ENCODE measurements around the gene DYRK1A. TPM values are rescaled to one million over a fixed set of nuclear protein-coding genes. Genes with fewer than 3 reads are reported as not detected.

The DYRK1A gene
- total RNA-seq, 1 donor from 2014 or later = 64.6 TPM

- no peak for DNase-seq
- Histone ChIP-seq H3K4me1 (peaks cover 19% of the 10 kb centered on the region), H3K27ac (replicated peaks) (no peak overlapping the region), H3K9me3 (replicated peaks) (no peaks in the 10 kb centered on the region), H3K27me3 (ENCODE audit: low read depth) (peaks cover 3% of the 10 kb centered on the region), H3K36me3 (no peaks in the 10 kb centered on the region), H3K4me3 (no peak overlapping the region)
- no peak for TF ChIP-seq CTCF (IDR thresholded peaks at IDR 0.05; ENCODE audit: borderline replicate concordance)
- intact Hi-C loops (cut with micrococcal nuclease) = no loop called here
Observed at GRCh38 chr21:37527716-37528115, 161.1 kb downstream of the DYRK1A start.

DNA sequence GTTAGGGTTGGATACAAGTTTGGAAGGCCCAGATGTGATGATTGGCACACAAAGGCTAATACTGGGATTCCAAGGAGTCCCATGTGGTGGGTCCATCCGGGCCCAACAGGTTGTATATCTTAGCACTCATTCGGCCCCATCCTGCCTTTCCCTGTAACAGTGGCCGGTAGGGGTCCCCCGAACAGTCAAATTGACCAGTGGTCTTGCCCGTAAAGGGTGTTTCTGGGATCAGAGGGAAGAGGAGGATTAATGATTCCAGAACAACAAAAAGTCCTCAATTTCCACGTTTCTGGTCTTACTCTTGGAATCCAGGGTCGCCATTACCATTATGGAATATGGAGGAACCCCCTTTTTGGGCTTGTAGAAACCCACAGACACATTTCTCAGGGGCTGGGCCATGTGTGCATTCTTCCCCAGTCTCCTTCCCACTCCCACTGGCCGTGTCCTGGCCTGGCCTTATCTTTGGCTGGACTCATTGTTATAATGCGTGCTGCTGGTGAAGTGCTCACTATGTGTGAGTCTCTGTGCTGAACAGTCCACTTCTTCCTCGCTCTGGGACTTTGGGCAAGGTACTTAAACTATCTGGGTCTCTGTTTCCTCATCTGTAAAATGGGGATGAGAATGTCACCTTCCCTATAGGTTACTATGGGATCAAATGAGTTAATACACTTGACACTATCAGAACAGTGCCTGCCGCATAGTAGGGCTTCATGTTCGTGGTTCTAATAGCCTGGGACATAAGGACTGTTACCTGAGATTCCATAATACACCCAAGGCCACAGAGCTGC is 161.8 kb downstream of the DYRK1A start:
- no peaks in the 10 kb centered on the region for H3K36me3 ChIP-seq
- H3K4me3 ChIP-seq = no peak overlapping the region
- TF ChIP-seq CTCF (IDR thresholded peaks at IDR 0.05; ENCODE audit: borderline replicate concordance) = no peak
- intact Hi-C loops (cut with micrococcal nuclease) = no loop called here
- H3K9me3 ChIP-seq (replicated peaks) = no peaks in the 10 kb centered on the region
- peaks cover 3% of the 10 kb centered on the region for H3K27me3 ChIP-seq (ENCODE audit: low read depth)
- H3K4me1 ChIP-seq = peaks cover 26% of the 10 kb centered on the region
- no peak for DNase-seq
- H3K27ac ChIP-seq (replicated peaks) = no peak overlapping the region

GRCh38 chr21:37529649-37530048 is 163.1 kb downstream of the DYRK1A start:
- intact Hi-C loops (cut with micrococcal nuclease) = no loop called here
- Histone ChIP-seq H3K4me1 (peaks cover 27% of the 10 kb centered on the region), H3K9me3 (replicated peaks) (peaks cover 2% of the 10 kb centered on the region), H3K4me3 (no peak overlapping the region), H3K36me3 (no peaks in the 10 kb centered on the region), H3K27me3 (ENCODE audit: low read depth) (peaks cover 3% of the 10 kb centered on the region), H3K27ac (replicated peaks) (no peak overlapping the region)
- no peak for DNase-seq
- no peak for TF ChIP-seq CTCF (IDR thresholded peaks at IDR 0.05; ENCODE audit: borderline replicate concordance)

- no peaks in the 10 kb centered on the region for H3K36me3 ChIP-seq
- TF ChIP-seq CTCF (IDR thresholded peaks at IDR 0.05; ENCODE audit: borderline replicate concordance) = no peak
- DNase-seq = no peak
- peak overlapping the region; percentile 15 for H3K4me3 ChIP-seq
- H3K4me1 ChIP-seq = peaks cover 27% of the 10 kb centered on the region
- peaks cover 3% of the 10 kb centered on the region for H3K27me3 ChIP-seq (ENCODE audit: low read depth)
- peaks cover 15% of the 10 kb centered on the region for H3K9me3 ChIP-seq (replicated peaks)
- H3K27ac ChIP-seq (replicated peaks) = peak overlapping the region; percentile 88
- intact Hi-C loops (cut with micrococcal nuclease) = no loop called here
Observed at GRCh38 chr21:37530901-37531351, 164.4 kb downstream of the DYRK1A start.

- H3K36me3 ChIP-seq = no peaks in the 10 kb centered on the region
- DNase-seq = peak; percentile 75
- peaks cover 27% of the 10 kb centered on the region for H3K4me1 ChIP-seq
- H3K27me3 ChIP-seq (ENCODE audit: low read depth) = peaks cover 3% of the 10 kb centered on the region
- TF ChIP-seq CTCF (IDR thresholded peaks at IDR 0.05; ENCODE audit: borderline replicate concordance) = no peak
- peak overlapping the region; percentile 88 for H3K27ac ChIP-seq (replicated peaks)
- H3K4me3 ChIP-seq = peak overlapping the region; percentile 15
- peaks cover 20% of the 10 kb centered on the region for H3K9me3 ChIP-seq (replicated peaks)
- intact Hi-C loops (cut with micrococcal nuclease) = no loop called here
Observed at GRCh38 chr21:37531431-37531932, 164.9 kb downstream of the DYRK1A start.

Data from left ventricle myocardium inferior (tissue), 1 donor.